DND-41 (cell line): ENCODE measurements around the gene PNMA5.
"Not testable (repeated sequence)": the region's sequence is repeated elsewhere in the genome, so short reads cannot be mapped to it uniquely, and the experiment has no call there.

Experiments
- CTCF ChIP-seq: IDR thresholded peaks from 2 replicates; pipeline ENCODE4 v1.5.1; 2012; ENCODE audit warnings: borderline replicate concordance, low read length, moderate library complexity, mild to moderate bottlenecking; ENCODE audit not compliant: poor library complexity, severe bottlenecking; ENCODE audit errors: extremely low read depth
- EZH2 ChIP-seq: IDR thresholded peaks from 3 replicates; pipeline ENCODE4 v1.6.1; 2012; ENCODE audit warnings: borderline replicate concordance, low read depth, mild to moderate bottlenecking, moderate library complexity, low read length, inconsistent platforms; ENCODE audit not compliant: severe bottlenecking

- not testable (repeated sequence) for TF ChIP-seq CTCF, EZH2
These were observed 8.3 kb upstream of the PNMA5 start for GRCh38 chrX:153002182-153002581.
